K562 (cell line): ENCODE measurements around the gene KCNE1.

ENCODE experiments used
- CHD2 ChIP-seq: IDR thresholded peaks from 2 replicates; pipeline ENCODE4 v1.6.1; 2011; ENCODE audit warnings: low read depth, low read length
- CTCF ChIP-seq, 3 experiments: IDR thresholded peaks in 2 of 3; conservative IDR thresholded peaks in 1 of 3; 2 replicates each; pipeline ENCODE4 v1.5.1; 2011 to 2012; ENCODE audit warnings: low read length in 3 of 3, mild to moderate bottlenecking in 3 of 3, control low read depth in 2 of 3, improper control_type of control experiment in 1 of 3, inconsistent platforms in 1 of 3, low read depth in 1 of 3, mixed read lengths in 1 of 3, moderate library complexity in 1 of 3; ENCODE audit not compliant: insufficient read depth in 2 of 3
- EZH2 ChIP-seq: IDR thresholded peaks from 2 replicates; pipeline ENCODE4 v1.6.1; 2012; ENCODE audit warnings: low read depth, mild to moderate bottlenecking, inconsistent platforms, low read length, borderline replicate concordance
- FOXA1 ChIP-seq: fragments of 450-650 bp; IDR thresholded peaks from 2 replicates; pipeline ENCODE4 v1.6.1; 2016; ENCODE audit warnings: mild to moderate bottlenecking, borderline replicate concordance
- MXI1 ChIP-seq: IDR thresholded peaks from 2 replicates; pipeline ENCODE4 v1.6.1; 2011; ENCODE audit warnings: low read depth, mild to moderate bottlenecking, improper control_type of control experiment, low read length
- SP1 ChIP-seq: sonication (generic); formaldehyde crosslinking; IDR thresholded peaks from 2 replicates; pipeline ENCODE4 v1.8.1; 2022; ENCODE audit warnings: mild to moderate bottlenecking, missing genetic modification reagents
- STAT5B ChIP-seq: fragments of 250-450 bp; sonication (Bioruptor Pico); IDR thresholded peaks from 2 replicates; pipeline ENCODE4 v1.8.0; 2021; ENCODE audit warnings: mild to moderate bottlenecking, inconsistent platforms
- TEAD4 ChIP-seq, 2 experiments: sonication (generic) in 1 of 2; formaldehyde crosslinking in 1 of 2; IDR thresholded peaks; 2 replicates each; pipeline versions ENCODE4 v1.6.1 to v1.8.0; 2012 to 2022; ENCODE audit warnings: borderline replicate concordance in 1 of 2, inconsistent platforms in 1 of 2, low read length in 1 of 2, mild to moderate bottlenecking in 1 of 2, missing genetic modification reagents in 1 of 2
- ZFP36 ChIP-seq: fragments of 150-350 bp; IDR thresholded peaks from 2 replicates; pipeline ENCODE4 v1.6.1; 2018; ENCODE audit warnings: low read length, low read depth; ENCODE audit not compliant: partially characterized antibody
- ZFX ChIP-seq: sonication (generic); formaldehyde crosslinking; IDR thresholded peaks from 2 replicates; pipeline ENCODE4 v1.8.0; 2022; ENCODE audit warnings: mild to moderate bottlenecking, missing genetic modification reagents, moderate library complexity
- ZNF407 ChIP-seq: fragments of 450-650 bp; IDR thresholded peaks from 2 replicates; pipeline ENCODE4 v1.6.1; 2016; ENCODE audit warnings: low read depth
- TF ChIP-seq, protein P1 (sequence below), 2 experiments: fragments of 450-650 bp; formaldehyde crosslinking in 1 of 2; IDR thresholded peaks; 2 replicates each; pipeline versions ENCODE4 v1.4.0 to v1.6.1; 2014 to 2020; ENCODE audit warnings: mild to moderate bottlenecking in 2 of 2, borderline replicate concordance in 1 of 2, low read depth in 1 of 2
- TF ChIP-seq, protein P2 (sequence below): sonication (generic); formaldehyde crosslinking; IDR thresholded peaks from 2 replicates; pipeline ENCODE4 v1.9.0; 2022; ENCODE audit warnings: mild to moderate bottlenecking, missing genetic modification reagents

- TF ChIP-seq SP1 (CRISPR knock-in tag): no peak
- TF ChIP-seq FOXA1: no peak
- no peak for TF ChIP-seq STAT5B (CRISPR knock-in tag)
- no peak for TF ChIP-seq CTCF (IDR thresholded peaks at IDR 0.05 in 2 of 3, conservative IDR thresholded peaks at IDR 0.05 in 1 of 3; ENCODE audit: insufficient read depth in 2 of 3, low read depth in 1 of 3, low read length in 3 of 3)
- TF ChIP-seq ZNF407: no peak
- TF ChIP-seq, protein P1, sequence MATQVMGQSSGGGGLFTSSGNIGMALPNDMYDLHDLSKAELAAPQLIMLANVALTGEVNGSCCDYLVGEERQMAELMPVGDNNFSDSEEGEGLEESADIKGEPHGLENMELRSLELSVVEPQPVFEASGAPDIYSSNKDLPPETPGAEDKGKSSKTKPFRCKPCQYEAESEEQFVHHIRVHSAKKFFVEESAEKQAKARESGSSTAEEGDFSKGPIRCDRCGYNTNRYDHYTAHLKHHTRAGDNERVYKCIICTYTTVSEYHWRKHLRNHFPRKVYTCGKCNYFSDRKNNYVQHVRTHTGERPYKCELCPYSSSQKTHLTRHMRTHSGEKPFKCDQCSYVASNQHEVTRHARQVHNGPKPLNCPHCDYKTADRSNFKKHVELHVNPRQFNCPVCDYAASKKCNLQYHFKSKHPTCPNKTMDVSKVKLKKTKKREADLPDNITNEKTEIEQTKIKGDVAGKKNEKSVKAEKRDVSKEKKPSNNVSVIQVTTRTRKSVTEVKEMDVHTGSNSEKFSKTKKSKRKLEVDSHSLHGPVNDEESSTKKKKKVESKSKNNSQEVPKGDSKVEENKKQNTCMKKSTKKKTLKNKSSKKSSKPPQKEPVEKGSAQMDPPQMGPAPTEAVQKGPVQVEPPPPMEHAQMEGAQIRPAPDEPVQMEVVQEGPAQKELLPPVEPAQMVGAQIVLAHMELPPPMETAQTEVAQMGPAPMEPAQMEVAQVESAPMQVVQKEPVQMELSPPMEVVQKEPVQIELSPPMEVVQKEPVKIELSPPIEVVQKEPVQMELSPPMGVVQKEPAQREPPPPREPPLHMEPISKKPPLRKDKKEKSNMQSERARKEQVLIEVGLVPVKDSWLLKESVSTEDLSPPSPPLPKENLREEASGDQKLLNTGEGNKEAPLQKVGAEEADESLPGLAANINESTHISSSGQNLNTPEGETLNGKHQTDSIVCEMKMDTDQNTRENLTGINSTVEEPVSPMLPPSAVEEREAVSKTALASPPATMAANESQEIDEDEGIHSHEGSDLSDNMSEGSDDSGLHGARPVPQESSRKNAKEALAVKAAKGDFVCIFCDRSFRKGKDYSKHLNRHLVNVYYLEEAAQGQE (IDR thresholded peaks at IDR 0.05; ENCODE audit: borderline replicate concordance): no peak
- TF ChIP-seq, protein P1 (CRISPR knock-in tag; IDR thresholded peaks at IDR 0.05; ENCODE audit: low read depth): no peak
- TF ChIP-seq MXI1: no peak
- no peak for TF ChIP-seq TEAD4 (IDR thresholded peaks at IDR 0.05; ENCODE audit: low read length)
- TF ChIP-seq TEAD4 (CRISPR knock-in tag; IDR thresholded peaks at IDR 0.05; ENCODE audit: borderline replicate concordance): no peak
- TF ChIP-seq ZFX (CRISPR knock-in tag): no peak
- TF ChIP-seq, protein P2, sequence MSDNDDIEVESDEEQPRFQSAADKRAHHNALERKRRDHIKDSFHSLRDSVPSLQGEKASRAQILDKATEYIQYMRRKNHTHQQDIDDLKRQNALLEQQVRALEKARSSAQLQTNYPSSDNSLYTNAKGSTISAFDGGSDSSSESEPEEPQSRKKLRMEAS (CRISPR knock-in tag): no peak
- TF ChIP-seq CHD2: no peak
- TF ChIP-seq EZH2: no peak
- TF ChIP-seq ZFP36: no peak
Observed at GRCh38 chr21:34560021-34560420, 48.0 kb upstream of the KCNE1 start.
